ENCODE results near the gene WIPI1.
"Not testable (repeated sequence)": the region's sequence is repeated elsewhere in the genome, so short reads cannot be mapped to it uniquely, and the experiment has no call there.

WIPI1 gene, protein sequence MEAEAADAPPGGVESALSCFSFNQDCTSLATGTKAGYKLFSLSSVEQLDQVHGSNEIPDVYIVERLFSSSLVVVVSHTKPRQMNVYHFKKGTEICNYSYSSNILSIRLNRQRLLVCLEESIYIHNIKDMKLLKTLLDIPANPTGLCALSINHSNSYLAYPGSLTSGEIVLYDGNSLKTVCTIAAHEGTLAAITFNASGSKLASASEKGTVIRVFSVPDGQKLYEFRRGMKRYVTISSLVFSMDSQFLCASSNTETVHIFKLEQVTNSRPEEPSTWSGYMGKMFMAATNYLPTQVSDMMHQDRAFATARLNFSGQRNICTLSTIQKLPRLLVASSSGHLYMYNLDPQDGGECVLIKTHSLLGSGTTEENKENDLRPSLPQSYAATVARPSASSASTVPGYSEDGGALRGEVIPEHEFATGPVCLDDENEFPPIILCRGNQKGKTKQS

GRCh38 chr17:68457168-68457538 lies at the start of gene WIPI1:
Gene WIPI1 (minus strand): TSS chr17:68457496. CDS start chr17:68457421, 75 bp downstream.
- no peak for DNase-seq

DNA sequence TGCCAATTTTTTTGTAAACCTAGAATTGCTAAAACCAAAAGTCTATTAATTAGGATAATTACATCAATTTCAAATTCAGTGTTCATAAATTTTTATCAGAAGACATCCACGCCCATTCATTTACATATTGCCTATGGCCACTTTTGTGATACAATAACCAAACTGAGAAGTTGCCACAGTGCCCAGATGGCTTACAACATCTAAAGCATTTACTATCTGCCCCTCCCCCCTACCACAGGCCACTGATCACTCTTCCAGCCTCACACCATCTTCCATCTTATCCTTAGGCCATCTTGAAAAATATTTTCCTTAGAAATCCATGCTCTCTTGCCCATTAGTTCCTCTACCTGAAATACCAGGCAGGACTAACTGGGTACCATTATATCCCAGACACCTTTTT lies 48.7 kb upstream of the WIPI1 start:
- DNase-seq = no peak

DNA sequence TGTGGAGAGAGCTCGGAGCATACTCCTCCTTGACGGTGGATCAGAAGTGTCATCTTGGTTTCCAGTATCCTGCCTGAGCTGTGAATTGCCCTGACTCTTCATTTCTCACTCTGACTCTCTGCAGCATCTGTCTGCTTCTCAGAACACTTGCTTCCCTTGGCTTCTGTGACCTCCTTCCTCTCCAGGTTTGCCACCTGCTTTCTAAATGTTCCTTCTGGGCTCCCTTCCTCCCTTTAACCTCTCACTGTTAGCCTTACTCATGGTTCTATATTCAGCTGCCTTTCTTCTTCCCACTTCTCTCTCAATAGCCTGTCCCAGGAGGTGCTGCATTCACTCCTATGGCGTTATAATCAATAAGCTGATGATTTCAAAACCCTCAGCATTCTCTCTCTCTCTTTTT lies 43.8 kb upstream of the WIPI1 start:
- DNase-seq = no peak

DNA sequence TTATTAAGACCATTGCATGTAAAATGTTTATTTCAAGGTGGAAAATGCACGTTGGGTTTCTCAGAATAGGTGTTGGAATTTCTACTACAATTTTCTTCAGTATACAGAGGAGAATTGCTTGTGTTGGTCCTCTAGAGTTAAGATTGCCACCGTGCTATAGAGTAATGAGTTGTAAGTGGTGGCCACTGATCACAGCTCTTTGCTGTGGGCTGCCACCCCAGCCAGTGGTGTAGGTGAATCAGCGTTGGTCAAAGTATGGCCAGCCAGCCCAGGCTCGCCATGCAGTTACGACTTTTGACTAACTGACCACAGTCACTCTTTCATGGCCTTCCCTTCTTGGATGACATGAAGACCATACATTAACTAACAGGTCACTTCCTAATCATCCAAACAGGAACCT lies 42.3 kb upstream of the WIPI1 start:
- no peak for DNase-seq

GRCh38 chr17:68498479-68499326 lies 41.4 kb upstream of the WIPI1 start:
- no peak for DNase-seq

DNA sequence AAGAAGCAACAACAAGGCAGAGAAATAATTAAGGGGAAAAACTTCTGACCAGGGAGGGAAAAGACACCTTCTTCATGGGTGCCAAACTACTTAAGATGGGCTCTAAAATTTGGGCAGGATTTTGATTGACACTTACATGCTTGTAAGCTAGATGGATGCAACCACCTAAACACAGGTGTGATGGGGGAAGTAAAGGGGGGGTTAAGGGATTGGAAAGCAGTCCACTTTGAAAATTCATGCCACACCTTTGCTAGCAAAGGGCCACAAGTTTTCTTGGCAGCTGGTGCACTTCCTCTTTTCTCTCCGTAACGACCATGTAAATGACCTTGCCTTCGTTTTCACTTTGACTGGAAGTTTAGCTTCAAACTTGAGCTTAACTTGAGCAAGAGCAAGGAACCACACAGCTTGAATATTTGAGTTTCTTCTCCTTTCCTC lies 40.6 kb upstream of the WIPI1 start:
- no peak for DNase-seq

GRCh38 chr17:68495081-68495480 lies 37.8 kb upstream of the WIPI1 start:
- no peak for DNase-seq

DNA sequence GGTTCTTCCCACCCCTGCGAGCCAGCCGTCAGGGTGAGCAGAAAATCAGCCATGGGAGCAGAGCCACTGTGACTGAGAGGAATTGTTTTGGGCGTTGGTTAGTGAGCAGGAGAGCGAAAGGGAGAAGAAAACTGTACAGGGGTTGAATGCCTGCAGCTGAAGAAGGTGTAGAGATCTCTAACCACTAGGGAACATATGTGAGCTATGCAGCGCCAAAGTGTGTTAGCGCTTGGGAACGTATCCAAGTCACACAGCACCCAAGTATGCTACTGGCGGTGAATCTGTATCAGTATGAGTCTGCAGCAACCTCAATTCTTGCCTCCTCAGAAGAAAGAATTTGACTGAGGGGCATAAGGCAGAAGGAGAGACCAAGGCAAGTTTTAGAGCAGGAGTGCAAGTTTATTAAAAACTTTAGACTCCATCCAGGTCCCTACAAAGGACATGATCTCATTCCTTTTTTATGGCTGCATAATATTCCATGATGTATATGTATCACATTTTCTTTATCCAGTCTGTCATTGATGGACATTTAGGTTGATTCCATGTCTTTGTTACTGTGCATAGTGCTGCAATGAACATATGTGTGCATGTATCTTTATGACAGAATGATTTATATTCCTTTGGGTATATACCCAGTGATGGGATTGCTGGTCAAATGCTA lies 35.2 kb upstream of the WIPI1 start:
- not testable (repeated sequence) for DNase-seq

DNA sequence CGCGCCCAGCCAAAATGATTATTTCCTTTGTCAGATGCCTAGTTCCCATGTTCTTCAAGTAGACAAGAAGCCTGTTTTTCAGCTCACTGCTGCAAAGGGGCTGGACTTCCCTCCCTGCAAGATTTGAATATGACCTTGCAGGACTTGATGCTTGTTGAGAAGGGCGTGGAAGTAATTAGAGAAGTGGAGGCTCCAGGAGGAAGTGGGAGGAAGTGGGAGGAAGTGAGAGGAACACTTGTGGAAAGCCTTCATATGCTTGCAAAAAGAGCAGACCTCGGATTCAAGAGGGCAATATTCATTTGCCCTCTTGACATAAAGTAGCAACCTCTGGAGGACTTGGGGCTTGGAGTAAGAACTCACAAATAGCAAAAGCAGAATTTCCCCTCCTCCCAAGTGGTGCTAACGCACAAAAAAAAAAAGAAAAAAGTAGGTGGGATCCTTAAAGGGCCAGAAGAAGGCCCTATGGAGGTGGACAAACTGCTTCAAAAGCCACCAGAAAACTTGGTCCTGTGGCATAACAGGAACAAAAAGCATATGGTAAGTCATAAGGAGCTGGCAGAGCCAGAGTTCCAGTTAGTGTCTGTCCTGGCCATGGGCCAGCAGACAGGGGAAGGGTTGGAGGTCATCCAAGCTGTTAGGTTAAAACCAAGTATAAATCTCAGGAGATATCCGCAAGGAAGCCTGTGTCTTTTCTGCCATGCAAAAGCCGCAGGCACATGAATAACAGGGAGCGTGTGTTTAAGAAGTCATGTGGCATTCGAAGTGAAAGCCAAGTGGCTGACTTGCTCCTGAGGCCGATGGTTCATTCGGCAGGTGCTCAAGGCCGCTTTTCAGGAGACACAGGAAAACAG lies 34.3 kb upstream of the WIPI1 start:
- no peak for DNase-seq

- DNase-seq = no peak
Measured at GRCh38 chr17:68489919-68490318, 32.6 kb upstream of the WIPI1 start.

DNA sequence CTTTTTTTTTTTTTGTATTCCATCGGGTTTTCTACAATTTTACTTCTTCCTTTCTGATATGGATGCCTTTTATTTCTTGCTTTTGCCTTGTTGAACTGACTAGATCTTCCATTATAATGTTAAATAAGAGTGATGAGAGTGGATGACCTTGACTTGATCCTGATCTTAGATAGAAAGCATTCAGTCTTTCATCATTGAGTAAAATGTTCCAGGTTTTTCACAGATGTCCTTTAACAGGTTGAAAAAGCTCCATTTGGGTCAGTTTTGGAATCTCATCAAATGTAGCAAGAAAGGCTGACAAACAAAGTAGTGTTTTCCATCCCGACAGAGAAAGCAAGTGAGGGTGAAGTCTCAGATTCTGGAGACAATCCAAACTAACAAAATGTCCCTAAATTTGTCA lies 27.2 kb upstream of the WIPI1 start:
- no peak for DNase-seq

GRCh38 chr17:68482576-68483041 lies 25.3 kb upstream of the WIPI1 start:
- DNase-seq = no peak

- DNase-seq = no peak
Measured at GRCh38 chr17:68480885-68481284, 23.6 kb upstream of the WIPI1 start.

GRCh38 chr17:68470961-68471360 lies 13.7 kb upstream of the WIPI1 start:
- no peak for DNase-seq

DNA sequence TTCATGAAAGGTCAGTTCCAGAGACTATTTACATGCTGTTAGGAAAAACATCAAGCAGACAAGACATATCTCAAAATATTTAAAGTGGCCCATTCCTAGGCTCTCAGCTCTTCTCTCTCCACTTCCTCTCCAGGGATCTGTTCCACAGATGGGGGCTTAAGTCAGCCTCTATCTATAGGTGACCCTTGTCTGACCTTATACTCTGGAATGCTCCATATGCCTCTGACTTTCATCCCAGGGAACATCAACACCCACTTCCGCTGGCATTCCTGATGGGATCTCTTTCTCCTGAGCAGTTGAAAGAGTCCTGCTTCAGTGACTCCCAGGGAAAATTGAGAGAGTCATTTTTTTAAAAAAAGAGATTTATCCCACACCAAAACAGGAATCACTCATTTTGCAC lies 11.5 kb upstream of the WIPI1 start:
- DNase-seq = no peak

DNA sequence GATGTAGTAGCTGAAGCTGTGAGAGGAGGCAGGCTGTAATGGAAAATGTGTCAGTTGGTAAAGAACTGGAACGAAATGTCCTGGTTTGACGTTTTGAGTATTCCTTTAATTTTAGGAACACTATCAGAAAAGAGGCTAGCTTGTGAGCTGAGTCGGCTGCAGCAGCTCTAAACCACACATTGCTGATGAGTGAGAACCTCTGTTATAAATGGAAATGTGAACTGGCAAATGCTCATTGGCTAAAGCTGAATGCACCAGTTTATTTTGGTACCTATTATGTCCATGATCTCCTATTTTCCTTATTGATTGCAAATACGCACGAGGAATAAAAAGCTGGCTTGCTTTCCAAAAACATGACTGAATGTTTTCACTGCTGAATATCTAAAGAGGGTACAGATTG lies 11.0 kb upstream of the WIPI1 start:
- DNase-seq = no peak

GRCh38 chr17:68463211-68464019 lies 6.1 kb upstream of the WIPI1 start:
- DNase-seq = no peak

DNA sequence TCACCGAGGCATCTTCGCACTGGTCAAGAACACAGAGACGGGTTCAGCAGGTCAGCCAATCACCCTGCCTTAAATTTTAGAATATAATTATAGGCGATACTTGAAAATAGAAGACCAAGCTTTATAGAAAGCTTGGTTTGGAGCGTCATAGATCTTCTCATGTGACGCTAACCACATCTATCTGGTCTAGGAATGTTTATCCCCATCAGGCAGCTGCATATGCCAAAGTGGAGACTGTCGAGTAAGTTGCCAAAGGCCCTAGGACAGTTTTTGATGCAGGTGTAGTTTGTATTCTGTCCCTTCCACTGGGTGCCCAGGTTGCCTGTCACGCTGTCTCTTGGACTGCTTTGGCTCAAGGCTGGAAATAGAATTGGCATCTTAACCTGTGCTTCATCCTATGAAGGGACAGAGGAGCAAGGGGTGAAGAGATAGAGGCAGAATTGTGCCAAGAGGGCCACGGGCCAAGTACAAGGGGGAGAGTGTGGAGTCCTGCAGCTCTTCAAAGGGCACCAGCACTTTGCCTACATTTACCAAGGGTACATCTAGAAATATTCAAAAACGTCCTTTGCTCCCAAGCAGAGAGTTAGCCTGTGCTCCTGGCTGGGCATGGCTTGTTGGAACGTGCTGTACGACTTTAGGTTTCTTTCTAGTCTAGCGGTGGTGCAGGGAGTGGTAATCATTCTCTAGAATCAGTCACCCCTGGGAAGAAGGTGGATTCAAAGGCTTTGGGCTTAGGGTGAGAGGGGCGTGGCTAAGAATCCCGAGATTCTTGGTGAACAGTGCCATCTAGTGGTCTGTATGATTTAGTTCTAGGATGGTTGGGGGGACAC lies 5.3 kb upstream of the WIPI1 start:
- peak; percentile 77 for DNase-seq

- no peak for DNase-seq
Measured at GRCh38 chr17:68461589-68461988, 4.3 kb upstream of the WIPI1 start.

DNA sequence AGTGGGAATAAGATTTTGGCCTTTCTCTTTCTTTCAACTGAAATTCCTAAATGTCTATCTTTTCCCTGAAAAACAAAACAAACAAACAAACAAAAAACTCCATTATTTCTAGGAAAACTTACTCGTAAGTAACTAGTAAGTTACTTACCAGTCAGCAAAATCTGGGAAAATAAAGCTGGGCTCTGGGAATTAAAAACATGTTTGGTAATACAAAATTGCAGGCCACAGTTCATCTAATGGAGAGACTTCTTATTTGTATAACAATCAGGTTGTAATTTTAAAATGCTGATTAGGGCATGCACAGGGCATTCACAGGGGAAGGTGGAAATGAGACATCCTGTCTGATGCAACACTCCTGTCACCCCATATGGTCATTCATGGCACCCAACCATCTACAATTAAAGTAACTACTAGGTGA lies 3.8 kb upstream of the WIPI1 start:
- DNase-seq = no peak

- DNase-seq = no peak
Measured at GRCh38 chr17:68460715-68461114, 3.4 kb upstream of the WIPI1 start.

Data from NCI-H748 treated with DMSO at 0.1 percent for 48 hours (cell line).